ENCODE measurements around the gene CDRT15. TPM values are rescaled to one million over a fixed set of nuclear protein-coding genes. Genes with fewer than 3 reads are reported as not detected.

The CDRT15 gene
- total and polyA plus RNA-seq, 2 donors from 2014 or later: not detected

DNA sequence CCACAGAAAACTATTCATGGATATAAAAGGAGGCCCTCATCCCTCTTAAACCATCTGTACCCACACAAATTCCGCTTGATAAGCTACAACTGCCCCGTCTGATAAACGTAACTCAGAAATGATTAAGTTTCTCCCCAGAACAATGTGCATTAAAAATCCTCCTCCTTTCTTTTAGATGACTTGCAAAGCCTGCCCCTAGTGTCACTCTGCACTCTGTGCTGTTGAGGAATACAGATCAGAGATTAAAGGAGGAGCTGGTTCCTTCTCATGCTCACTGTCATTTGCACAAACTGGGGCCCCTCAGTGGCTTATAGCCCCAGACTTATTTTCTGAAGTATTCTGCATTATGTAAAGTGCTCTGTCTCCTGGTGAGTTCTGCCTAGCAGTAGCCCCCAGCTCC lies 33.3 kb downstream of the CDRT15 start:
- TF ChIP-seq, protein P1, sequence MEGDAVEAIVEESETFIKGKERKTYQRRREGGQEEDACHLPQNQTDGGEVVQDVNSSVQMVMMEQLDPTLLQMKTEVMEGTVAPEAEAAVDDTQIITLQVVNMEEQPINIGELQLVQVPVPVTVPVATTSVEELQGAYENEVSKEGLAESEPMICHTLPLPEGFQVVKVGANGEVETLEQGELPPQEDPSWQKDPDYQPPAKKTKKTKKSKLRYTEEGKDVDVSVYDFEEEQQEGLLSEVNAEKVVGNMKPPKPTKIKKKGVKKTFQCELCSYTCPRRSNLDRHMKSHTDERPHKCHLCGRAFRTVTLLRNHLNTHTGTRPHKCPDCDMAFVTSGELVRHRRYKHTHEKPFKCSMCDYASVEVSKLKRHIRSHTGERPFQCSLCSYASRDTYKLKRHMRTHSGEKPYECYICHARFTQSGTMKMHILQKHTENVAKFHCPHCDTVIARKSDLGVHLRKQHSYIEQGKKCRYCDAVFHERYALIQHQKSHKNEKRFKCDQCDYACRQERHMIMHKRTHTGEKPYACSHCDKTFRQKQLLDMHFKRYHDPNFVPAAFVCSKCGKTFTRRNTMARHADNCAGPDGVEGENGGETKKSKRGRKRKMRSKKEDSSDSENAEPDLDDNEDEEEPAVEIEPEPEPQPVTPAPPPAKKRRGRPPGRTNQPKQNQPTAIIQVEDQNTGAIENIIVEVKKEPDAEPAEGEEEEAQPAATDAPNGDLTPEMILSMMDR (IDR thresholded peaks at IDR 0.05; ENCODE audit: borderline replicate concordance, extremely low read depth, insufficient read depth): no peak
- intact Hi-C loops (cut with DNase I): no loop called here
- no peak overlapping the region for H3K9ac ChIP-seq (ENCODE audit: low read length in 3 of 3)
- H3K9me3 ChIP-seq (ENCODE audit: control insufficient read depth in 2 of 3, insufficient read depth in 1 of 3, low read length in 3 of 3): no peaks in the 10 kb centered on the region
- H3K27me3 ChIP-seq (ENCODE audit: control insufficient read depth, insufficient read depth, low read length): no peaks in the 10 kb centered on the region
- H3K4me1 ChIP-seq (ENCODE audit: control insufficient read depth in 2 of 3, insufficient read depth in 2 of 3, low read depth in 1 of 3, low read length in 3 of 3): no peaks in the 10 kb centered on the region
- no peak overlapping the region for H3K4me3 ChIP-seq (ENCODE audit: low read length in 3 of 3)
- no peak overlapping the region for H3K27ac ChIP-seq (ENCODE audit: low read depth in 2 of 2, low read length in 2 of 2)
- DNase-seq (no peak), FAIRE-seq (no peak)
- H3K36me3 ChIP-seq (ENCODE audit: control insufficient read depth in 2 of 3, insufficient read depth in 3 of 3, low read length in 3 of 3): peaks cover 0 to 3% (median 0%) of the 10 kb centered on the region in 3 donors

DNA sequence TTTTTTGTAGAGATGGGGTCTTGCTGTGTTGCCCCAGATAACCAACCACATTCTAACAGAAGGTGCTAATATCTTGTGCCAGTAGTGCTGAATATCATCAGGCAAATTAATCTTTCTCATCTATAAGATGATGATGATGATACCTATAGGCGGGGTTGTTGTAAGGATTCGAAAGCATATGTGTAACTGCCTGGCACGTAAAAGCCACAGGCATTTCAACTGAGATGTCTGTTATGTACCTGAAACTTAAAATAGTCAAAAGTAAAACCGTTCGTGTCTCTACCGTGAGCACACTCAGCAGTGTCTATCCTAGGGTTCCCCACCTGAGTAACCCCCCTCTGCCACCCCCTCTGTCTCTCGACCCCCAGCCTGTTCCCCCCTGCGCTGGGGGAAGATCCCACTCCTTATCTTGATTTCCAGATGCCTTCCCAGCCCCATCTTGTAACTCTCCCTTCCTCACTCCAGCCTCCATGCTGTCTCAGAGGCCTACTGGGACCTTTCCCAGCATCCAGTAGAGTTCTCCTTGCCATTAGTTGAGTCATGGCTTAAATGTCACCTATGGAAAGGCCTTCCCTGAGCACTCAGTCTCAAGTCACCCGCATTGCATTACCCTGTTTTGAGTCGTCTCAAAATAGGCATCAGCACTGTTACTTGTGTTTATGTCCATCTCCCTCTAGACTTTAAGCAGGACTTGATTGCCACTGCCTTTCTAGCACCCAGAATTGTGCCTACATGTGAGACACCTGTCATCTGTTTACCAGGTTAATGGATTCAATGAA lies 34.1 kb downstream of the CDRT15 start:
- Histone ChIP-seq H3K9ac (ENCODE audit: low read length in 3 of 3) (no peak overlapping the region), H3K4me3 (ENCODE audit: low read length in 3 of 3) (no peak overlapping the region), H3K4me1 (ENCODE audit: control insufficient read depth in 2 of 3, insufficient read depth in 2 of 3, low read depth in 1 of 3, low read length in 3 of 3) (no peaks in the 10 kb centered on the region), H3K27ac (ENCODE audit: low read depth in 2 of 2, low read length in 2 of 2) (no peak overlapping the region), H3K27me3 (ENCODE audit: control insufficient read depth, insufficient read depth, low read length) (no peaks in the 10 kb centered on the region), H3K36me3 (ENCODE audit: control insufficient read depth in 2 of 3, insufficient read depth in 3 of 3, low read length in 3 of 3) (peaks cover 0 to under 1% (median 0%) of the 10 kb centered on the region in 3 donors), H3K9me3 (ENCODE audit: control insufficient read depth in 2 of 3, insufficient read depth in 1 of 3, low read length in 3 of 3) (no peaks in the 10 kb centered on the region)
- DNase-seq (no peak), FAIRE-seq (no peak)
- intact Hi-C loops (cut with DNase I): no loop called here
- TF ChIP-seq, protein P1 (IDR thresholded peaks at IDR 0.05; ENCODE audit: borderline replicate concordance, extremely low read depth, insufficient read depth): no peak

DNA sequence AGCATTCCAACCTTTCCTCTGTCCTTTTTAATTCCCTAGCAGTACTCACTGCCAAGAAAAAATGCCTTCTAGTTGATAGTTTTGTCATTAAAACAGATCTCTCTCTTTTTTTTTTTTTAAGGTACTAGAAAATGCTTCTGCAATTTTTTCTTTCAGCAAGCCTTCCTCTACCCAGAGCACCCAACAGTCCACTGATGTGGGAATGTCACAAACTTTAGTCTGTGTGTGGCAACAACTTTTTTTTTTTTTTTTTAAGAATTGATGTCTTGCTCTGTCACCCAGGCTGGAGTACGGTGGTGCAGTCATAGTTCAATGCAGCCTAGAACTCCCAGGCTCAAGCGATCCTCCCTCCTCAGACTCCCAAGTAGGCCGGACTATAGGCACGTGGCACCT lies 34.7 kb downstream of the CDRT15 start:
- intact Hi-C loops (cut with DNase I): no loop called here
- H3K9ac ChIP-seq (ENCODE audit: low read length in 3 of 3): no peak overlapping the region
- no peak overlapping the region for H3K27ac ChIP-seq (ENCODE audit: low read depth in 2 of 2, low read length in 2 of 2)
- no peaks in the 10 kb centered on the region for H3K4me1 ChIP-seq (ENCODE audit: control insufficient read depth in 2 of 3, insufficient read depth in 2 of 3, low read depth in 1 of 3, low read length in 3 of 3)
- TF ChIP-seq, protein P1 (IDR thresholded peaks at IDR 0.05; ENCODE audit: borderline replicate concordance, extremely low read depth, insufficient read depth): no peak
- H3K4me3 ChIP-seq (ENCODE audit: low read length in 3 of 3): no peak overlapping the region
- no peak for FAIRE-seq
- no peak for DNase-seq
- H3K36me3 ChIP-seq (ENCODE audit: control insufficient read depth in 2 of 3, insufficient read depth in 3 of 3, low read length in 3 of 3): no peaks in the 10 kb centered on the region
- H3K27me3 ChIP-seq (ENCODE audit: control insufficient read depth, insufficient read depth, low read length): no peaks in the 10 kb centered on the region
- H3K9me3 ChIP-seq (ENCODE audit: control insufficient read depth in 2 of 3, insufficient read depth in 1 of 3, low read length in 3 of 3): no peaks in the 10 kb centered on the region
